CD4-positive, alpha-beta T cell treated with Interferon alpha-2 for 1 hour (primary cell): ENCODE measurements around the gene KRT36.

Experiments
- DNase-seq, 2 donors: peaks; one replicate each; pipeline ENCODE4 v3.0.0-alpha.2; 2020 to 2022

KRT36 gene

DNA sequence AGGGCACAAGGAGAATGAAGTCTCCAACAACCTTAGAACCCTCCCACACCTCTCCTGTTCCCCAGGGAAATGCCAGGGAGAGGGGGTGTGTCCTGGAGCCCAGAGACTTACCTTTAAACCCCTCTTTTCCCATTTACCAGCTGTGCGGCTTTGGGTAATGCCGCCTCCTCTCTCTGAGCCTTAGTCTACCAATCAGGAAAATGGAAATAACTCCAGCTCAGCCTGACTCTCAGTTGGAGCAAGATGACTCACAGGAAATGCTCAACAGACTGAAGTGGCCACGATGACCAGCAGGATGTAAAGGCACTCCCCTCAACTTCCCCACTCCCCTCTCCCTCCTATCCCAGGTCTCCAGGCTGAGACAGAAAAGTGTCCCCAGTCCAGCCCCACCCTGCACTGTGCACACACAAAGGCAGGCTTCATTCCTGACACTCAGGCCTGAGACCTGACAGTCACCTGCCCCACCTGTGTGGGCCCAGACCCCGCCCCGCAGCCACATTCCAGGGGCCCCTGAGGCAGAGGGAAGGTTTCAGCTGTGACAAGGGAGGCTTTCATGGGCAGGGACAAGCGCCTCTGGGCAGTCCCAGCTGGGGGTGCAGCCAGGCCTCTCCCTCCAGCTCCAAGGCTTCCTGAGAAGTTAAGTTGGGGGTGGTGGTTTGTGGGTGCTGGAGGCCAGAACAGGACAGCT, 32.0 kb upstream of the KRT36 start:
- no peak for DNase-seq

DNA sequence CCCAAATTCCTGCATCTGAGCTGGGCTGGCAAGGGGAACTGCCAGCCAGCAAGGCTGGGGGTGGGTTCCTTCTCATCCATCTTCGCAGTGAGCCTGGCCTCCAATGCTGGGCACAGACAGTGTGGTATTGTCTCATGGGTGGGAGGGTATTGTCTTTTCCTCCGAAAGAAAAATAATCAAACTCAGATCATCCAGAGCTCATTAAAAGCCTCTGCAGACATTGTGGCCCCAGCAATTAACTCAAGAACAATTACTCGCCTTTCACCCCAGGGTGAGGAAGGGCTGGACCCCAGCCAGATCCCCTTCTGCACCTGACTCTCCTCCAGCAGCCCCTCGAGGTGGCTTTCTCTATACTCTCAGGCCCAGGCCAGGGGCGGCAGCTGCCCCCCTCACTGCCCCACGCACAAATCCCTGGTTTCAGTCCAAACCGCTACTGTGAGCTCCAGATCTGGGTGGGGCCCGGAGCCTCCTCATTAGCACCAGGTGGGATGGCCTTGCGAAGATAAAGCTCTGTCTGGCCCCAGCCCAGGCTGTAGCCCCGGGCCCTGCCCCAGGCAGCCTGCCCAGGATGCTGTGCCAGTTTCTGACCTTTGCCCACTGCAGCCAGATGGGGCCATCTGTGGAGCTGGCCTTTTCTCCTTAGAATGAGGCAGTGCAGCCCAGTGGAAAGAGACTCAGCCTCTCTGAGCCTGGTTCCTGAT, 31.3 kb upstream of the KRT36 start:
- no peak for DNase-seq

DNA sequence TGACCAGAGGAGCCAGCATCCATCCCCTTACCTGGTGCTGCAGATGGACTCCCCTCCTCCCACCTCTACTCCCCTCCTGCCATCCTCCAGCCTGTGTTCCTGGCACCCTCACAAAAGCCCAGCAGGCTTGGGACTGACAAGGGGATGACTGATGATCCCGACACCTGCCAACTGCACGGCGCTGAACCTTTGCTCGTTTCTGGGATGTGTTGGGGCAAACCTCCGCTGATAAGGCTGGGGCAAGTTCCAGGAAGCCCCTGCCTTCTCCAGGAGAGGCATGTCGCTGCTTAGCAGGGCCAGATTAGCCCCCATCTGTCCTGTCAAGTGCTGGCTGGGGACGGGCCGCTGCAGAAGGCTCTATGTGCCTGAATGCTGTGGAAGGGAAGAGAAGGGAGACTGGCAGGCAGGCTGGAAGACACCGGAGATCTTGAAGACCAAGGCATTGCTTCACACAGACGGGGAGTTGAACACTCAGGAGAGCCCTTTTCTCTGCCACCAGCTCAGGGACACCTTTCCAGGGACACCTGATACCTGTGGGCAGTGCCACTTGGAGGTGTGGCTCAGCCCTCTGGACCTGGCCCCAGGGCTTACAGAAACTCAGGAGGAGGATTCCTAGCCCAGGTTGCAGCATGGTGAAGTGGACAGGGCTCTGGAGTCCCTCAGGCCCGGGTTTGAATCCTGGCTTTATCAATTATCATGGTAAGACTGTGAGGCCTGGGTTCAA, 30.0 kb upstream of the KRT36 start:
- DNase-seq = no peak

DNA sequence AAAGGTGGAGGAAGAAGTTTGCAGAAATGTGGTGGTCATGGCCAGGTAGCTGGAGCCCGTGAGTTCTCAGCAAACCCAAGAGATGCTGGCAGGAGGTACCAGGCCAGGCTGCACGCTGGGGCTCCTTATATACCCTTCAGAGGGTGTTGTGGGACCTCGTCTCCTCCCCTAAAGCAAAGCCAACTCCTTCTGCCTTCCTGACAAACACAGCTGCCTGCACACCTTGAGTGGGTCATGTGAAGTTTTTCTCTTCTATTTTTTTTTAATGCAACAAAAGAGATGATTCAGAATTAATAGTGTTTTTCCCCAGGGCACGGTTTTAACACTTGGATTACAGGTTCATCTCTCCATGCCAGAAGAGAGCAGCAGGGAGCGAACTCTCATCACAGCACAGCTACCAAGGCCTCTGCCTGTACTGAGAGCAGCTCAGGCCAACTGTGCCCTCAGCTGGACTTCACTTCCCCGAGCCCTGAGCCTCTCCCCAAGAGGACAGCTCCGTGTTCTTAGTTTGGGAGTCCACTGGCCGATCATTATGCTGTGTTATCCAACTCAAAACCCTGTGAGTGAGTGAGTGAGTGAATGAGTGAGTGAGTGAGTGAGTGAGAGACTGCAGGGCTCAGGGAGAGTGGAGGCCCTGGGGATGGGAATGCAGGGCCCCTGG, 29.2 kb upstream of the KRT36 start, which contains the start of gene KRT15:
Gene KRT15, minus strand, starts transcription at position 102 of the 661 bp plus-strand sequence. Its CDS starts 63 bp downstream, at position 39.
- DNase-seq = no peak

DNA sequence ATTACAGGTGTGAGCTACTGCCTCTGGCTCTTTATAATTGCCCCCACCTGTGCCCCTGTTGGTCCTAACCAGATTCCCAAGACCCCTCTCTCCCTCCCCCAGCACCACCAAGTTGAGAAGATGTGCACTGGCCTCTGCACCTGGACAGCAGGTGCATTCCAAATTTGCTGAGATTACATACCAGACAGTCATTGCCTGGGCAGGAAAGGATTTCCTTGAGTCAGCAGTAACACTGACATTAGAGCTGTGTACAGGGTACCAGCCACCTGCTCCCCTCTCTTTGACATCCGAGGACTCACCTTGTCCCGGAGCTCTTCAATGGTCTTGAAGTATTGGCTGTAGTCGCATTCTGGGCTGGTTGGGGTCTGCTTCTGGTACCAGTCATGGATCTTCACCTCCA, 28.3 kb upstream of the KRT36 start:
- DNase-seq = no peak

DNA sequence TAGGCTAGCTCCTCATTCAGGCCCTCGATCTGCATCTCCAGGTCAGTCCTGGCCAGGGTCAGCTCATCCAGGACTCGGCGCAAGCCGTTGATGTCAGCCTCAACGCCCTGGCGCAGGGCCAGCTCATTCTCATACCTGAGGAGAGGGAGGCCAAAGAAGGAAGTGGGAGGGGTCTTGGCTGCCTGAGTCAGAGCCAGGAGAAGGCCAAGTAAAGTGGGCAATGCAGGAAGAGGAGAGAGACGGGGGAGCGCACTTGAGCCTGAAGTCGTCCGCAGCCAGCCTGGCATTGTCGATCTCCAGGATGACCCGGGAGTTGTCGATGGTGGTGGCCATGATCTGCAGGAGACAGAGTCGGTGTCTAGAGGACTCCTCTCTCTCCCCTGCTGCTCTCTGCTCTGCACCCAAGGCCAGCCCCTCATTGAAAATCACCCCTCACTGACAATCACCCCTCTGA, 27.1 kb upstream of the KRT36 start:
- DNase-seq = no peak

DNA sequence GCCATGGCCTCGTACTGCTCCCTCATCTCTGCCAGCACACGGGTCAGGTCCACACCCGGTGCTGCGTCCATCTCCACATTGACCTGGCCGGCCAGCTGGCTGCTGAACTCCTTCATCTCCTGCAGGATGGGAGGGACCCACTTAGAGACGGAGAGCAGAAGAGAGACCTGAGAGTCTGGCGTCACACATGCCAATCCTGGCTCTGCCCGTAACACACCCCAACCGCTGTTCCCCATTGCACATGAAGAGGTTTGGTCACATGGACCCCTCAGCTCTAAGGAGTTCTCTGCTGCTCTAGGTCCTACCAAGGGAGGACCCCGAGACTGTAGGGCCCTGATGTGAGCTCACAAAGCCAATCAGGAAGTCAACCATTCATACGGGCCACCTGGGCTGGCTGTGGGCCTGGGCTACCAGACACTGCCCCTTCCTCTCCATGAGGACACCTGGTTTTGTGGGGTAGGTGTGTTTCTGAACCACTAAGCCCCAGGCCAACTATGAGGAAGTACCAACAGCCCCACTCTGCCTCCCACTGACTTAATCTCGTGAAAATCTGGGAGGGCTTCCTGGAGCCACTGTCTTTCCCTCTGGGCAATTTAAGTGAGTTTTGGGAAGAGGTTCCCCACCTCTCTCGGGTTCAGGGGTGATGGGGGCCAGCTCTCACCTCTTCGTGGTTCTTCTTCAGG, 26.6 kb upstream of the KRT36 start:
- DNase-seq = no peak

DNA sequence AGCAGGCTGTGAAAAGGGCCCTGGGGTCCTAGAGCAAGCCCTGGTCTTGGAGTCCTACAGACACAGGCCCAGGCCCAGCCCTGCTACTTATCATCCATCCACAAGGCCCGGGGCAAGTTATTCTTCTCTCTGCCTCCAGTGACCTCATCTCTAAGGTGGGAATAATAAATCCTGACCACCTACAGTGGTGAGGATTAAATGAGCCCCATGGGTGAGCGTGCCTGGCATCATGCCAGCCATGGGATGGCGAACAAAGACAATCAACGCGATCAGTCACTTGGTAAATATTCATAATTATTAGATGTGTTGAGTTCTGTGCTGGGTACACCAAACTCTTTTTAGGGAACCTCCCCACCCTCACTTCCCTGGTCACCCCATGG, 23.4 kb upstream of the KRT36 start:
- DNase-seq = no peak

DNA sequence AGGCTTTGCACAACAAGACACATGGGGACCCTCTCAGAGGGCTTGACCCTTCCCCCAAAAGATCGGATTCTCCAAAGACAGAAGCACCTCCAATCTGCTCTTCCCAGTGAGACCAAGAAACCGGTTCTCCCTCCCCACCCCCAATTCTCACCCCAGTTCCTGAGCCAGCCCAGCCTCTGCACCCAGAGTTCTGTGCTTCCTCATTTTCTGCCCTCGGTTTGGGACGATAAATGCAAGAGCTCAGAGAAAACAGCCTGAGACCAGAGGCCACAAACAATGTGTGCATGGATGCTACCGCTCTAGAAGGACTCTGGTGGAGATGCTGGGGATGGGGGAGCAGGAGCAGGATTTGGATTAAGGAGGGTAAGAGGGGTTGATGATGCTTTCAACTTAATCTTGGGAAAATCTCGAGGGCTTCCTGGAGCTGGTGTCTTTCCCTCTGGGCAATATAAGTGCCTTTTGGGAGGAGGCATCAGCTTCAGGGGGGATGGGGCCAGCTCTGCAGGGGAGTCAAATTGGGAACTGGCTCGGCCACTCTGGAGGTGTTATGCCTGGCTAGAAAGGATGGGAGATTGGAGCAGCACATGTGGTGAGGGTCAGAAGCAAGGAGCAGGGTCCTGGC, 22.9 kb upstream of the KRT36 start:
- no peak for DNase-seq

DNA sequence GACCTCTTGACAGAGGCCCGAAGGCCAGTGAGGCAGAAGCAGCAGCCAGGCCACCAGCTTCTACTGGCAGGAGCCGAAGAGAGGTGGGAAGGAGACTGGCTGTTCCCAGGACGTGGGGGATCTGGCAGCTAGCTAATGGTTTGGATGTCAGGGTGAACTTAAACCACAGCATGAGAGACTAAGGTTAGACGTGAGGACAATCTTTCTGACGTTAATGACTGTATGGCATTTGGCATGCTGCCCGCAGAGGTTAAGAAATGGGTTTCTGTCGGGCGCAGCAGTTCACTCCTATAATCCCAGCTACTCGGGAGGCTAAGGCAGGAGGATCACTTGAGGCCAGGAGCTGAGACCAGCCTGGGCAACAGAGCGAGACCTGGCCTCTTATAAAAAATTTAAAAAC, 22.0 kb upstream of the KRT36 start:
- no peak for DNase-seq

DNA sequence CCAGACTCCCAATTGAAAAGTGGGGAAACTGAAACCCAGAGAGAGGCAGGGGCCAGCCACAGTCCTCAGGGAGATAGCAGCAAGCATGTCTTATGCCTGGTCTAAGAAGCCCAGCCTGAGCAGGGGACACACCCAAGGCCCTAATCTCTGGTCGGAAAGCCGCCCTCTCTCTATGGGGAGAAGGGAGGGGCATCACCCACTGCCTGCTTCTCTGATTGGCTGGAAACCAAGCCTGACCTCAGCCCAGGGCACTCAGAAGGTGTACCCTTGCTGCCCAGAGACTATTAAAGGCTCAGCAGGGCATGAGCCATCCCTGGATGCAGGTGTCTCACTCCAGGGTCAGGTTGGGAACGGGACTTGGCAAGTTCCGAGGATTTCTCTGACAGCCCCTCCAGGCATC, 21.4 kb upstream of the KRT36 start:
- DNase-seq = no peak

DNA sequence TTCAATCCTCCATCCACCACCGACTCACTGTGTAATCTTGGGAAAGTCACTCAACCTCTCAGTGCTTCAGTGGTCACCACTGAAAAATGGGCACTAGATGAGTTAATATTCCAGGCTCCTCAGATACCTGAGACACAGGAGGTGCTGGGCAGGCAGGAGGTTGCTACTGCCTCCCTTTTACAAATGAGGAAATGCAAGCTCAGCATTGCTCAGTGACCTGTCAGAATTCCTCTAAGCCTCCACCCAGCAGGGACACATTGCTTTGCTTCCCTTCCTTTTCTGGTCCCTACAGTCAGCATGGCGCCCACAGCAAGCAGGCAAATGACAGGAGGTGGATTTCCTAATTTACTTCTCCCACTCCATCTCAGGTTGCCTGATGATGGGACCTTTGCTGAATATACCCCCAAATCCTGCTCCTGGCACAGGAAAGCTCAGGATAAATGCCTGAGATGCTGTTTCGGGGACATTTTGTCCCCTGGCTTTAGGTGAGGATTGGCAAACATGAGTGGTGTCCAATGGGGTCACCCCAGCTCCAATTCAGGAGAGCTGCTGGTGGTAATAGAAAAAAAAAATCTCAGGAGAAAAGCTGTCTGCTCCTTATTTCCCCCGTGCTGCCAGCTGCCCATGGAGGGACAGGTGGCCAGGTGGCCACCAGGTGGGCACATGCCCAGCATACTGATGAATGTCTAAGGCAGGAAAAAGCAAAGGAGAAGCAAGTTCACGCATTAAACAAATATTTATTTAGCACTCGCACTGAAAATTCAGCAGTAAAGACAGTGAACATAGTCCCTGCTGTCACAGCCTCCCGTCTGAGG, 20.7 kb upstream of the KRT36 start:
- no peak for DNase-seq

DNA sequence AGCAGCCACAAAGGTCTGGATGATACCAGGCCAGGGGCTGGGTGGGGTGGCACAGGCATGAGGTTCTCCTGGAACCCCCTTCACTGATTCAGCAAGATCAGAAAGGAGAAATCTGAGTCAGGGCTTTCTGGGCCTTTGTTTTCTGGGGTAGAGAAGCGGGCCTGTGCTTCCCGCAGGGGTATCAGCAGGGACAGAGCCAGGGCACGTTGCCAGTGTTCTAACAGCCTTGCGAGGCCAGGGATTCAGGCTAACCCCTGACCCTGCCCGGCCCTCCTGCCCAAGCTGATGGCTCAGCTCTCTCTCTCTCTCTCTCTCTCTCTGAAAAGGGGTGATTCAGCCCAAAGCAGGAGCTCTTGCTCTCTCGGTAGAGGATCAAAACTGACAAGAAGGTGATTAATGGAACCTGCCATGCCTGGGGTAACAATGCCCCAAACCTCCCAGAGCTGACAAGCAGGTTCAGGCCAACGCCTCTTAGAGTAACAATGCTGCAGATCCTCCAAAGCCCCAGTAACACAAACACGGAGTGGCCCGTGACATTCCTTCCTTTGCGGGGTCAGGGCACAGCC, 17.7 kb upstream of the KRT36 start:
- DNase-seq = no peak

DNA sequence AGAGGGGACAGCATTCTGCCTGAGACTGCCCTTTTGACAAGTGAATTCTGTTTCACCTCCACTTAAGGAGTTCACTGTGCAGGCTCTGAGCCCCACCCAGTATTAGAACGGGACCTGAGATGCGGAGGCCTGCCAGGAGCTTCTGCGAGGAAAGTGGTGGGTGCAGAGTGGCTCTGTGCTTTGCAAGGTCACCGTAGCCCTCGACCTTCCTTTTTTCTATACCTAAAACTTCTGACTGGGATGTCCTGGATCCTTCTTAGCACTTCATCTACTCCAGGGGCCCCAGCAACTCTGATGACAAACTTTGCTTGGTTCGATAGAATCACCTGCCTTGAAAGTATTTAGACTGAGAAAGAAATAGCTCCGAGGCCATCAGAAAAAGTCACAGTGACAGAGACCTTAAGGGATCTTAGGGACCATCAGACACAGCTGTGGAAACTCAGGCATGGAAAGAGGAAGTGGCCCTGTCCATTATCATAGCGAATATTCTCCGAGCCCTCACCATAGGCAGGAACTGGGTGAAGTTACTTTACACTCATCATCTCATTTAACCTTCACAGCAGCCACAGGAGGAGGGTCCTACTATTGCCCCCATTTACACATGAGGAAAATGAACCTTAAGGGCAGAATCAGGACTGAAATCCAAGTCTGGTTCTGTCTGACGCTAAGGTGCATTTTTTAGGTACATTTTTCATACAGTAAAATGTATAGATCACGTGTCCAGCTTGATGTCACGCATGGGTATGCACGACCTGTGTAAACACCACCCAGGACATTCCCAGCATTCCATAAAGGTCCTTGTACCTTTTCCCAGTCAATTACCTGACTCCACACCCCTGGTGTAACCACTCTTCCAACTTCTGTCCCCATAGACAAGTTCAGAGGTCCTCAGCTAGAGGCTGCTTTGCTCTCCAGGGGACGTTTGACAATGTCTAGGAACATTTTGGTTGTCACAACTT, 16.4 kb upstream of the KRT36 start:
- no peak for DNase-seq

DNA sequence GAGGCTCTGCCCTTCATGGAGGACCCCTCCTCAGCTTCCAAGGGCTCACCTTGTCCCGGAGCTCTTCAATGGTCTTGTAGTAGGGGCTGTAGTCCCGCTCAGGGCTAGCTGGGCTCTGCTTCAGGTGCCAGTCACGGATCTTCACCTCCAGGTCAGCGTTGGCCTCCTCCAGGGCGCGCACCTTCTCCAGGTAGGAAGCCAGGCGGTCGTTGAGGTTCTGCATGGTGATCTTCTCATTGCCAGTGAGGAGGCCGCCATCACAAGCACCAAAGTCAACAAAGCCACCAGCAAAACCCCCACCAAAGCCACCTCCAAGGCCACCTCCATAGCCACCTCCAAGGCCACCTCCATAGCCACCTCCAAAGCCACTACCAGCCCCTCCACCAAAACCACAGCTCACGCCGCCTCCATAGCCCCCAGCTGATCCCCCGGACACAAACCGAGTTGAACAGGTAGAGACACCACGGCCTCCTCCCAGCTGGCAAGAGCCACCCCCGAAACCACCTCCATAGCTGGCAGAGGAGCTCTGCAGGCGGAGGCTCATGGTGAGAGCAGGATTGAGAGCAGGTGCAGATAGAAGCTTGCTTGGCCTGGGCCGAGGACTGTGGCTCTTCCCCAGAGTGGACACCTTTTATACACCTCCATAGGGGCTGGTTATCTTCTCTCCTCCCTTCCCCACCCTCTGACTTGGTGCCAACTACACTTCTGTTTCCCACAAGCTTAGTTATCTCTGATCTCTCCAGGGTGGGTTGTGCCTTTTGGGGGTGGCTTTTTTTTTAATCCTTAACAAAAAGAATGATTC, 15.5 kb upstream of the KRT36 start, which contains the start of gene KRT13:
Gene KRT13, minus strand, starts transcription at position 606 of the 802 bp plus-strand sequence. Its CDS starts 62 bp downstream, at position 544.
- DNase-seq = no peak

DNA sequence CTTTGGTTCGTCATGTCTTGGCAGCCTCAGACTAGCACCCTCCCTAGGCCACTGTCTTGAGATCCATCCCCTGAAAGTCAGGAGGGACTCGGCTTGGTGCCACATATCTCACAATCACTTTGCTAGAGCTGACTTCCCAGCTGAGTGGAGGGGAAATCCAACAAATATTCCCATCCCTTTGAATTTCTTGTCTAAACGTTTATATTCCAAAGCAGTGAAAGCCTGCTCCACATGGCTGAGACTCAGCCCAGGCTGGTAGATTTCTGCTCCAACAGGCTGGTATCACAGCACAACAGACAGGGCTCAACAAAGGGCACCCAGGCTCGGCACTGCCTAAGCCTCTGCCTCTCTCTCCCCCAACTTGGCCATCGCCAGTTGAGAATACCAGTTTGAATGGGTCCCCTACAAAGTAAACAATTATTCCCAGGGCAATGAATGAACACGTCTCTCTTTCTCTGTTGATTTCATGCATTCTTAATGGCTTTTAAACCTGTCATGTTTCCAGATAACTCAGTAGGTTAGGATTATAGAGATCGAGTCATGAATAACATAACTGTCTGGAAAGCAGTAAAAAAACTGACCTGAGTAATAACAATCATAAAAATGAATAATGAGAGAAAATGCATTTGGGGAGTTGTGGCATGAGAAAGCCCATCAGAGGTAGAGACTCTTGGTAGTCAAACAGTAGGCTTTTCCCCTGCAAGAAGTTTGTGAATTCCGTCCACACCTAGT, 14.7 kb upstream of the KRT36 start:
- no peak for DNase-seq

DNA sequence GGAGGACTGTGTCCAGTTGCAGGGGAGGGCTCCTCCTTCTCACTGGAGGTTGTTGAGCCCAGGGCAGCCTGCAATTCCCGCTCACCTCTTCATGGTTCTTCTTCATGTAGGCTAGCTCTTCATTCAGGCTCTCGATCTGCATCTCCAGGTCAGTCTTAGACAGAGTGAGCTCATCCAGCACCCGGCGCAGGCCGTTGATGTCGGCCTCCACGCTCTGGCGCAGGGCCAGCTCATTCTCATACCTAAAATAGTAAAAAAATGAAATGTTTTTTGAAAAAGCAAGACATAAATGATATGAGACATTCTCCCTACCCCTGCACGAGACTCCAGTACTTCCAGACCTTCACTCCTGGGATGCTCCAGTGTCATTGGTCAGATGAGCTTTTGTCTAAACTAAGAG, 13.5 kb upstream of the KRT36 start:
- no peak for DNase-seq
